Vagina (tissue), 2 donors: ENCODE results near the gene DET1. TPM values are rescaled to one million over a fixed set of nuclear protein-coding genes. Genes with fewer than 3 reads are reported as not detected.
"Not testable (repeated sequence)": the region's sequence is repeated elsewhere in the genome, so short reads cannot be mapped to it uniquely, and the experiment has no call there.

Source experiments
- DNase-seq, 2 donors: peaks; one replicate each; pipeline ENCODE4 v3.0.0-alpha.2; 2017; ENCODE audit errors: extremely low spot score in 2 of 2
- H3K27ac ChIP-seq: fragments of 200-600 bp; sonication (generic); one replicate; pipeline ENCODE4 v1.5.1; 2019
- H3K27me3 ChIP-seq: fragments of 200-600 bp; sonication (generic); one replicate; pipeline ENCODE4 v1.5.1; 2019
- H3K36me3 ChIP-seq, 2 donors: fragments of 200-600 bp; sonication (generic); one replicate each; pipeline ENCODE4 v1.5.1; 2017 to 2019
- H3K4me1 ChIP-seq: fragments of 200-600 bp; sonication (generic); one replicate; pipeline ENCODE4 v1.5.1; 2019
- H3K4me3 ChIP-seq, 2 donors: fragments of 200-600 bp; sonication (generic); 1 replicate in 1 of 2; 2 replicates in 1 of 2; pipeline ENCODE4 v1.5.1; 2016 to 2019
- H3K9me3 ChIP-seq: fragments of 200-600 bp; sonication (generic); one replicate; pipeline ENCODE4 v1.5.1; 2019
- POLR2A ChIP-seq, 2 donors: fragments of 450-650 bp; IDR thresholded peaks; one replicate each; pipeline ENCODE4 v1.6.1; 2017; ENCODE audit warnings: antibody characterized with exemption in 2 of 2, mild to moderate bottlenecking in 2 of 2, moderate library complexity in 2 of 2
- POLR2AphosphoS5 ChIP-seq, 2 donors: sonication (generic); formaldehyde crosslinking; IDR thresholded peaks; one replicate each; pipeline ENCODE4 v1.9.0; 2017; ENCODE audit warnings: antibody characterized with exemption in 2 of 2, mild to moderate bottlenecking in 2 of 2, low read depth in 1 of 2; ENCODE audit not compliant: insufficient read depth in 1 of 2
- intact Hi-C: fragments of 100-400 bp; cut with DNase I; formaldehyde crosslinking; loops from one replicate; pipeline ENCODE4 v1.15.1; 2023
- total RNA-seq: library from RNA; depleted of rRNA; stranded (reverse); fragments of >200 nt; gene quantifications from one replicate; pipeline ENCODE4 v1.2.3, GENCODE V29; 2016
- TF ChIP-seq, protein P1 (sequence below), 3 experiments: fragments of 450-650 bp in 2 of 3; fragments of 200-600 bp in 1 of 3; sonication (generic) in 1 of 3; IDR thresholded peaks; one replicate each; pipeline ENCODE4 v1.5.1; 2017 to 2019; ENCODE audit warnings: antibody characterized with exemption in 3 of 3, mild to moderate bottlenecking in 2 of 3, moderate library complexity in 2 of 3

DET1 gene
- total RNA-seq, 1 donor from 2014 or later, result 5.6 TPM

DNA sequence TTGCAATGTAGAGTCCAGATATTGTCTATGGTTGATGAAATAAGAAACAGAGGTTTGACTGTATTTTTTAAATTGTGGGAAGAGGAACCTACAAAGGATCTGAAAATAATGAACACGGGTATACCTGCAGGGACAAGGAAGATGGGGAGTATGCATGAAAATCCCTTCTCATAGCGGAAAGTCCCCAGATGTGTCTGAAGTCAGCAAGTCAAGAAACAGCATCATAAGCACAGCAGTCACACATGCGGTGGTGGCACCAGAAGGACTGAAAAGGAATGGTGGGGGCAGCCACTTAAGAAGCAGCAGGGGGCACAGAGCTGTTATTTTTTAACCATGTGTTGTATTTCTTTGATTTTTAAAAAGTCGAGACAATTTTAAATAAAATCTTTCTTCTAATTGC, 74.3 kb downstream of the DET1 start:
- intact Hi-C loops, result no loop called here
- no peak overlapping the region for H3K27ac ChIP-seq
- no peak for TF ChIP-seq POLR2A (IDR thresholded peaks at IDR 0.05)
- TF ChIP-seq, protein P1, sequence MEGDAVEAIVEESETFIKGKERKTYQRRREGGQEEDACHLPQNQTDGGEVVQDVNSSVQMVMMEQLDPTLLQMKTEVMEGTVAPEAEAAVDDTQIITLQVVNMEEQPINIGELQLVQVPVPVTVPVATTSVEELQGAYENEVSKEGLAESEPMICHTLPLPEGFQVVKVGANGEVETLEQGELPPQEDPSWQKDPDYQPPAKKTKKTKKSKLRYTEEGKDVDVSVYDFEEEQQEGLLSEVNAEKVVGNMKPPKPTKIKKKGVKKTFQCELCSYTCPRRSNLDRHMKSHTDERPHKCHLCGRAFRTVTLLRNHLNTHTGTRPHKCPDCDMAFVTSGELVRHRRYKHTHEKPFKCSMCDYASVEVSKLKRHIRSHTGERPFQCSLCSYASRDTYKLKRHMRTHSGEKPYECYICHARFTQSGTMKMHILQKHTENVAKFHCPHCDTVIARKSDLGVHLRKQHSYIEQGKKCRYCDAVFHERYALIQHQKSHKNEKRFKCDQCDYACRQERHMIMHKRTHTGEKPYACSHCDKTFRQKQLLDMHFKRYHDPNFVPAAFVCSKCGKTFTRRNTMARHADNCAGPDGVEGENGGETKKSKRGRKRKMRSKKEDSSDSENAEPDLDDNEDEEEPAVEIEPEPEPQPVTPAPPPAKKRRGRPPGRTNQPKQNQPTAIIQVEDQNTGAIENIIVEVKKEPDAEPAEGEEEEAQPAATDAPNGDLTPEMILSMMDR (IDR thresholded peaks at IDR 0.05), result no peak
- no peak for TF ChIP-seq POLR2AphosphoS5 (IDR thresholded peaks at IDR 0.05; ENCODE audit: insufficient read depth in 1 of 2, low read depth in 1 of 2)
- H3K4me1 ChIP-seq, result peaks cover 10% of the 10 kb centered on the region
- H3K4me3 ChIP-seq, result no peak overlapping the region
- no peaks in the 10 kb centered on the region for H3K9me3 ChIP-seq
- no peak for DNase-seq
- peaks cover 0 to 21% of the 10 kb centered on the region in 2 donors for H3K36me3 ChIP-seq
- H3K27me3 ChIP-seq, result no peaks in the 10 kb centered on the region

DNA sequence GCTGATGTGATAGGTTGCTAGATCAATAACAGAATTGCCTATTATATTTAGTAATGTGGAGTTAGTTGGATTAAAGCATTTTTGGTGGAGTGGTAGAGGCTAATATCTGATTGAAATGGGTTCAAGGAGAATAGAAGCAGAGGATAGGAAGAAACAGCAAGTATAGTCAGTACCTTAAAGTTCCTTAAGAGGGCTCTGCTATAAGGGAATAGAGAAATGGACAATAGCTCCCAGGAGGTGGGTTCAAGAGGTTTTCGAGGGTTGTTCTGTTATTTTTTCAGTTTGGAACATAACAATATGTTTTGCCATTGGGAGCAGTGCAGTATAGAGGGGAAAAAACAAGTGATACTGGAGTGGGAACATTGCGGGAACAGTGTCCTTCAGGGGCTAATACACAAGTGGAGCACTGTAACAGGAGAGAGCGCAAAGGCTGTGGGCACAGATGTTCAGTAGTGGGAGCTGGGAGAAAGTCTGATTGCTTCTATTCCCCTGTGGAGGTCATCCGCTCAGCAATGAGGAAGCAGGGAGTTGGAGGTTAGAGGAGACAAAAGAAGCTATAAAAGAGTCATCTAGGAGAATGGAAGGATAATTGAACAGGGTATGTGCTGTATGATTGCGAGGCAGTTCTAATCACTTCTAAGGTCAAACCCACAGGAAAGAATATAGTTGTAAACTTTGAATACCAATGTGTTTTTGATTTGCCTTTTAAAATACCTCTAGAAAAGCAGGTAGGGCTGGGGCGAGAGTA, 75.7 kb downstream of the DET1 start:
- Histone ChIP-seq H3K9me3 (no peaks in the 10 kb centered on the region), H3K4me1 (peaks cover 21% of the 10 kb centered on the region), H3K27ac (no peak overlapping the region), H3K4me3 (no peak overlapping the region), H3K27me3 (no peaks in the 10 kb centered on the region), H3K36me3 (peaks cover 0 to 20% of the 10 kb centered on the region in 2 donors)
- DNase-seq, result no peak
- intact Hi-C loops, result no loop called here
- TF ChIP-seq, protein P1 (IDR thresholded peaks at IDR 0.05), result no peak
- TF ChIP-seq POLR2A (IDR thresholded peaks at IDR 0.05), result no peak

DNA sequence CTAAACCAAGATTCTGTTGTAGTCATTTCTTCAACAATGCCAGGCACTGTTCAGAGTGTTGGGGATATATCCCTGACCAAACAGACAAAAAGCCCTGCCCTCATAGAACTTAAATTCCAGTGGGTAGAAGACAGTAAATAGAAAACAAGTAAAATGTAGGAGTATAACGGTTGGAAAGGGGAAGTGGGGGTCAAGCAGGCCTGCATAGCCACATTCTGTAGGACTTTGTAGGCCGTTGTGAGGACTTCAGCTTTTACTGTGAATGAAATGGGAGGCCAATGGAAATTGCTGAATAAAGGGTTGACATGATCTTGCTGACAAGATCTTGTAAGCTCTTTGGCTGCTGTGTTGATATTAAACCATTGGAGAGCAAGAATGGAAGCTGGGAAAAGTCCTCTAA, 77.2 kb downstream of the DET1 start:
- intact Hi-C loops, result no loop called here
- no peak overlapping the region for H3K4me3 ChIP-seq
- H3K9me3 ChIP-seq, result no peaks in the 10 kb centered on the region
- peaks cover 25% of the 10 kb centered on the region for H3K4me1 ChIP-seq
- peak in 1 of 2 donors; percentile 25 for DNase-seq
- H3K27ac ChIP-seq, result no peak overlapping the region
- H3K27me3 ChIP-seq, result no peaks in the 10 kb centered on the region
- peaks cover 0 to 16% of the 10 kb centered on the region in 2 donors for H3K36me3 ChIP-seq
- TF ChIP-seq, protein P1 (IDR thresholded peaks at IDR 0.05), result no peak

DNA sequence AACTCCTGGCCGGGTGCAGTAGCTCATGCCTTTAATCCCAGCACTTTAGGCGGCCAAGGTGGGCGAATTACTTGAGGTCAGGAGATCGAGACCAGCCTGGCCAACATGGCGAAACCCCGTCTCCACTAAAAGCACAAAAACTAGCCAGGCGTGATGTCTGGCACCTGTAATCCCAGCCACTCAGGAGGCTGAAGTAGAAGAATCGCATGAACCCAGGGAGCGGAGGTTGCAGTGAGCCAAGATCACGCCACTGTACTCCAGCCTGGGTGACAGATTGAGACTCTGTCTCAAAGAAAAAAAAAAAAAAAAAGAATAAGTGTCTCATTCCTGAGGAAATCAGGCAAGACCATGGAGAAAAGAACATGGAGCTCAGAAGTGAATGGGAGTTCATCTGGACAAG, 77.8 kb downstream of the DET1 start:
- H3K27ac ChIP-seq, H3K27me3 ChIP-seq, H3K9me3 ChIP-seq, intact Hi-C loops: not testable (repeated sequence)
- peak in 1 of 2 donors; percentile 49 for DNase-seq
- peaks cover 0 to 22% of the 10 kb centered on the region in 2 donors for H3K36me3 ChIP-seq
- H3K4me1 ChIP-seq, result peaks cover 25% of the 10 kb centered on the region
- H3K4me3 ChIP-seq, result peak overlapping the region in 1 of 2 donors; percentile 67

DNA sequence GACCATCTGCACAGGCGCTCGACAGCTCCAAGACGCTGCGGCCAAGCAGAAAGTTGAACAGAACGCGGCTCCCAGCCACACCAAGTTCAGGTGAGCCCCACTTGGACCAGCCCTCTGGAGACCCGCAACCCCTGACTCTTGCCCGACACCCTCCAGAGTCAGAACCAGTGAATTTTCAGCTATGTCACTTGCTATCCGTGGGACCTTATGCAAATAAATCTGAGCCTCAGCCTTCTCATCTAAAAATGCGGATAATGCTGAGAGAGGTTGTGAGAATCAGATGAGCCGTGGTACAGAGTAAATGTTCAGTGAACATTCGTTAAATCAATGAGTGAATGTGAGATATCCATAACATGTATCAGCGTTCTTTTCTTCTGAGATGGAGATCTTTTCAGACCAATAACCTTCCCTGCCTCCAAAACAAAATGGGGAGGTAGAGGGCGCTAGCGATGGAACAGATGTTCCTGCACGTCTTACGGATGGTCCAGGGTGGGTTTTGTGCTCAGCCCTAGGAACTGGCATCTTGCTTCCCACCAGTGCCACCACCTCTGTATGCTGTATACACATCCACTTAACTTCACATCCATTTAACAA, 78.4 kb downstream of the DET1 start:
- H3K36me3 ChIP-seq, result peaks cover 0 to 26% of the 10 kb centered on the region in 2 donors
- peak overlapping the region; percentile 67 to 74 for H3K4me3 ChIP-seq
- TF ChIP-seq POLR2AphosphoS5 (IDR thresholded peaks at IDR 0.05; ENCODE audit: insufficient read depth in 1 of 2, low read depth in 1 of 2), result no peak
- TF ChIP-seq, protein P1 (IDR thresholded peaks at IDR 0.05), result no peak
- TF ChIP-seq POLR2A (IDR thresholded peaks at IDR 0.05), result no peak
- no peaks in the 10 kb centered on the region for H3K27me3 ChIP-seq
- H3K27ac ChIP-seq, result peak overlapping the region; percentile 87
- intact Hi-C loops, result no loop called here
- H3K9me3 ChIP-seq, result no peaks in the 10 kb centered on the region
- DNase-seq, result peak in 1 of 2 donors; percentile 86
- peaks cover 25% of the 10 kb centered on the region for H3K4me1 ChIP-seq
